Activated T-cell treated with anti-CD3 and anti-CD28 coated beads, Interleukin-2, amount 50 U/mL, for 1 hour (primary cell): ENCODE data around the gene BTBD1.

ENCODE experiments used
- DNase-seq: peaks from one replicate; pipeline ENCODE4 v3.0.0-alpha.2; 2020

BTBD1 gene

DNA sequence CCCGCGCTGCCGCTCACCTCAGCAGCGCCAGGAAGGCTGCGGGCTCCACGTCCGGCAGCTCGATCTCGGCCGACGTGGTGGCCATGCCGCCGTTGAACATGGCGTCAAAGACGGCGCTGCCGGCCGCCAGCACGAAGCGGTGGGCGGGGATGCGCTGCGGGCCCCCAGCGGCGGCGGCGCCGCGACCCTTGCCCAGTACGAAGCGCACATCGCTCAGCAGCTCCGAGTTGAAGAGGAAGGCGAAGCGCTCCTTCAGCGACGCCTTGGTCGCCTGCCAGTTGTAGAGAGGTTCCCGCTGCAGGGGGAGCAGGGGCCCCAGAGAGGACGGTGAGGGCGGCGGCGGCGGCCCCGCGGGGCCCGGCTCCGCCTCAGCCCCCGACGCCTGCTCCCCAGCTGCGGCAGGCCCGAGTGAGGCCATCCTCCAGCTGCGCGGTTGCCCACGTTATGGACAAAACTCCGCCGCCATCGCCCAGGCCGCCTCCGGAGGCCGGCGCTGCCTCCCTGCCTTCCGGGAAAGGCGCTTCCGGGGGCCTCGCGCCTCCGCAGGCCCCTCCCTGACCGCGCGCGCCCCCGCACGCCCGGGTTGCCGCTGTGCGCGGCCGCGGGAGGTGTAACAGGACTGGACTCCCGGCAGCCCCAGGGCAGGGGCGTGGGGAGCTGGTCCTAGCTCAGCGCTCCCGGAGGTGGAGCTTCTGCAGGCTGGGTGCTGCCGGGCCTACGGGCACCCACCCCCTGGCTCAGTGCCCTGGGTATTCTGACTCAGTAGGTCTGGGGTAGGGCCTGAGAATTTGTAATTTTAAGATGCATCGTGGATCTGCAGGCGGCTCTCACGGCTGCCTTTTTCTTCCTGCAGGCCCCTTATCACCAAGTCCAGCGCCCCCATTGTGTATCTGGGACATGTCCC, at the start of gene BTBD1:
Gene BTBD1, minus strand, starts transcription at position 519 of the 904 bp plus-strand sequence. Its CDS starts 101 bp downstream, at position 418.
- DNase-seq, result peak; percentile 83

DNA sequence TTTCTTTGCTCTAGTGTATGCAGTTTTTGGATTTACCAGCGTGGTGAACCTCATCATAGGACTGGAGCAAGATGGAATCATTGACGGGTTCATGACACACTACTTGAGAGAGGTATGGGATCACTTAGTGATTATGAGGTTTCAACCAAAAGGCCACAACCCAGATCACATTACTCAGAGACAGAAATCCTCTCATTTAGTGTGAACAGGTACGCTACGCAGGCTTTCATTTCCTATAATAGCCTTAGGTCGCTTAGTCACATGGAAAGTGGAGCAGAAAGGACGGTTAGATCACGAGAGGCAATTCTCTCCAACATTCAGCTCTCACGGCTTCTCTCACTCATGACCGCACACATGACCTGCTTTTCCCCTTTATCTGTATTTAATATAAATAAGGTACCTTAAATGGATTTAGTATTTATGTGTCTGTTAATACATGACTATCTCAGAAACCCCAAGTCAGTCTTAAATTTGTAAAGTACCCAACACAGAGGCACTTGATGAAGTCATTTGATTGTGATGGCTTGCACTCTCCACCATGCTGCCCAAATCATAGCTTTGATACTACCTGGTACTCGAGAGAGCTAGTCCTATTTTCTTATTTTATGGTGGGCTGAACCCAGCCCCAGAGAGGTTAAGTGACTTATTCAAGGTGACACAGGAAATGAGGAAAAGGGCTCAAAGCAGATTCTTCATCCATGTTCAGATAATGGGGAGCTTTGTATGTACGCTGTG, 48.9 kb upstream of the BTBD1 start:
- DNase-seq, result no peak

DNA sequence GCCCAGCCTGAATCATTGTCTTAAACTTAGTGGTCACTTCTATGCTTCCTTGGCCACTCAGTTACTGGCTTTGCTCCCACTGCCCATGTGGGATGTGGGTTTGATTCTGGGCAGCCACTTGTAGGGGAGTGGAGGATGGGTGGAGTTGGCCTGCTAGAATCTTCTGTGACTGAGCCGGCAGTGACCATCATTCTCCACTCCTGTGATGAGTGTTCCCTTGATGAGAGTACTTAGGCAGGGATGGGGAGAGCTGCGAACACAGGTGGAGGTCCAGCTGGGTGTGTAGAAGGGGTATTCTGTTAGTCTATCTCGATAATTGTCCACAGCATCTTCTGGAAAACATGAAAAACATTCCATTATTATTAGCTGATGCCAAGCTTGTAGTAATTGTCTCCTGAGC, 48.4 kb upstream of the BTBD1 start:
- no peak for DNase-seq

DNA sequence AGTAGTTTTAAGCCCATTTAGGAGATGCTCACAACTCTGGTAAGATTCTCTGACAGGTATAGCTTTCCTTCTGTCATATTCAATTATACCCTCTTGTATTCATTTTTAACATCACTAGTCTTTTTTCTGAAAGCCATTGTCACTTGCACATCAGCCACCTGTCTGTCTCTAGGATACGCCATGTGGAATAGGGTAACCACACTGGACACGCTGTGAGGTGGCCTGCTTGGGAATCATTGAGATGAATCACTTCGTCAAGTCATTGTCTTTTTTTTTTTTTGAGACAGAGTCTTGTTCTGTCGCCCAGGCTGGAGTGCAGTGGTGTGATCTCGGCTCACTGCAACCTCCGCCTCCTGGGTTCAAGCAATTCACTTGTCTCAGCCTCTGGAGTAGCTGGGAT, 47.8 kb upstream of the BTBD1 start:
- DNase-seq, result no peak

DNA sequence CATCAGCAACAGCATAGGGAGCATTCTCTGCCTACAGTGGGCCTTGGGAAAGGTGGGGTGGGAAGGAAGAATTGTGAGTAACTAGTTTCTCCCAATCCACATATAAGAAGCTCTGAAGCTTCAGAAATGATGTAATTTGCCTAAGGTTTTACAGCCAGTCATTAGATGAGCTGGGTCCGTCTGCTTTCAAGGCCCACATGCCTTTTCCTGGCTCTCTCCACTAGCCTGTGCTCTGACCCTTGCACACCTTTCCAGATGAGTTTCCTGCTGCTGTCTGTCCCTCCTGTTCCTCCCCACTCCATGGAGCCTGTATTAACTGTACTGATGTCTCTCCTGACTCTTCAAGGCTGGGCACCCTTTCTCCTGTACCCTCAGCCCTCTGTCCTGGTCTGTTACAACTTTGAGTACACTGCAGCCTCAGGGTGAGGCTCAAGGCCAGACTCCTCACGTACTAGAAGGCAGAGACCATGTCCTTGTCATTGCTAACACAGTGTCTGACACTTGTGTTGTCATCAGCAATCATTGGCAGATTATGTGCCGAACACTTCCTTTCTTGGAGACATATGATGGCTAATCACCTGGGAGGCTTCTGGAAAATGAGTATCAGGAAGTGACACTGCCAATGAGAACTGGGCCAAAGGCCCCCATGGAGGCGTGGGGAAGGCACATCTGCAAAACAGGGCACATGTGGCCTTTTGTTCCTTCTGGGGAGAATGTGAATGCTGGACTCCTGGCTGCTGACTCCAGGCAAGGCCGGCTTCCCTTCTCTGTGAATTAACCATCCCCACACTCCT, 47.0 kb upstream of the BTBD1 start:
- DNase-seq, result no peak

DNA sequence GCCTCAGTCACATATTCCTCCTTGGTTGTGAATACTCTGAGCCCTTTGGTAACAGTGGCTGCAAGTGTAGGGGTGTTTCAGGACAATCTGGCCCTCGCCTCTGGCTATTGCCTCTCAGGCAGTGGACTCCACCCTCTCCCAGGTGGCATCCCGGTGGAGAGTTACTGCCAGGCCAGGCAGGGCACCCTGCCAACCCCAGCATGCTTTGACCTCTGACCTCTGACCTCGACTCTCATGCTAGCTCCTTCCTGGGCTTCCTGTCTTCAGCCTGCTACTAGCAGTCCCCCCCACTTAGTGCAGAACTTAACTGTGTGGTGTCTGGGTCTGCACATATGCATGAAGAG, 45.9 kb upstream of the BTBD1 start:
- no peak for DNase-seq

DNA sequence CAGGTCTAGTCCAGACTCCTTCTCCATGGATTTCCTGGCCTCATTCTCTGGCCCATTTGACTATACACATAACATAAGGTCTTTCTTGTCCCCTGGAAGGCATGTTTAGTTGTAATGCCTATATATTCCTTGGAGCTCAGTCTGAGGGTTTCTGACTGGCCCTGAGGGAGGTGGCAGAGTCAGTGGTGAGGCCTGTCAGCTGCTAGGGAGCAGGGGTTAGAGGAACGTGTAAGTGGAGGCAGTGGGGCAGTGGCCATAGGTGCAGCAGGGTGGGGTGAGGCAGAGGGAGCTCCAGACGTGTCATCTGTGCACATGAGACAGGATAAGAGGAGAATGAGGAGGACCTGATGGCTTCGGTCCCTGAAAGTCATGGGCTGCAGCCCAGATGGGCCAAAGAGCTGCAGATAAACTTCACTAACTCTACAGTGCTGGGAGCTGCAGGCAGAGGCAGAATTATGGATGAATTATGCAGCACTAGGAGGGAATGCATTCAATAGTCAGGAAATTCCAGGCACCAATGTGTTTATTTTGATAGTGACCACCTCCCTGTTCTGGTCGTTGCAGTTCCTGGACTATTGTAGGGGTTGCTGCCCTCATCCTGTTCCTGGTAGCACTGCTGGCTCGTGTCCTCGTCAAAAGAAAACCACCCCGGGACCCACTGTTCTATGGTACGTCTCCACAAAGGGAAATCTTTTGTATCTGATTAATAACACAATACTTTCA, 45.3 kb upstream of the BTBD1 start:
- DNase-seq, result no peak

DNA sequence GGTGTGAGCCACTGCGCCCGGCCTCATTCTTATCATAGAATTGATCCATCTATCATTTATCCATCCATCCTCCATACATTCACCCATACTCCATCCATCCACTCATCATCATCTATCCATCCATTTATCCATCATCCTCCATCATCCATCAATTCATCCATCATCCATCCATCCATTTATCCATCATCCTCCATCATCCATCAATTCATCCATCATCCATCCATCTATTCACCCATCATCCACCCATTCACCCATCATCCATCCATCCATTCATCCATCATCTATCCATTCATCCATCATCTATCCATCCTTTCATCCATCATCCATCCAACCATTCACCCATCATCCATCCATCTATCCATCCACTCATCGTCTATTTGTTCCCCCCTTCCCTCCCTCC, 44.1 kb upstream of the BTBD1 start:
- DNase-seq, result no peak

DNA sequence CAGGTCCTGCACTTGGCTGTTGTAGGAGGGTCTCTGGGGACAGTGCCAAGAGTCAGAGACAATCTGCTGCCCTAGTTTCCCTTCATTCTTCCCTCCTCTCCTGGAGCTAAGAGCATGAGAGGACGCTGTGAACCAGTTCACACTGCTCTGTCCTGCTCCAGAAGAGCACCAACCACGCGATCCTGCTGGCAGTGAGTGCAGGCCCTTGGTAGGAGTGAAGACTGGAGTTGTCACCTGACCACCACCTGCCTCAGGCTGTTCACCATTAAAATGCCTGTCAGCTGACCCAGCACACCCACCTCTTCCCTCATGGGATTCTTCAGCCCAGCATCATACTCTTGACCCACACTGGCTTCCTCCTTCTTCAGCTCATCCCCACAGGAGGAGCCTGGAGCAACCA, 43.3 kb upstream of the BTBD1 start:
- DNase-seq, result no peak

DNA sequence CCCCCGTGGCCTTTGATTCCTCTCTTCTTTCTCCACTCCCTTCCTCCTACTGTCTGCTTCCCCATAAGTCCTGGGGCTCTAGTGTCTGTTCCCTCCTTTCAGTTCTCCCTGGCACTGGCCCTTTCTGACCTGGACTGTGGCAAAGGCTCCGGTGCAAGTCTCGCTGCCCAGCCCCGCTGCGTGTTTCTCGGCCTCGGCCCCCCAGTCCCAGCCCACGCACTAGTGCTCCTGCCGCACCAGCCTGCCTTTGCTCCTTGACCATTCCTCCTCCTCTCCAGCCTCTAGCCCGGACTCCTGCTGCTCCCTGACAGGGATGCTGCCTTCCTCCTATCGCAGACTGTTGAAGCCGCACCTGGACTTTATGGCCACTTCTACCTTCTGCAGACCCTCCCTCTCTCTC, 42.5 kb upstream of the BTBD1 start:
- DNase-seq, result no peak

DNA sequence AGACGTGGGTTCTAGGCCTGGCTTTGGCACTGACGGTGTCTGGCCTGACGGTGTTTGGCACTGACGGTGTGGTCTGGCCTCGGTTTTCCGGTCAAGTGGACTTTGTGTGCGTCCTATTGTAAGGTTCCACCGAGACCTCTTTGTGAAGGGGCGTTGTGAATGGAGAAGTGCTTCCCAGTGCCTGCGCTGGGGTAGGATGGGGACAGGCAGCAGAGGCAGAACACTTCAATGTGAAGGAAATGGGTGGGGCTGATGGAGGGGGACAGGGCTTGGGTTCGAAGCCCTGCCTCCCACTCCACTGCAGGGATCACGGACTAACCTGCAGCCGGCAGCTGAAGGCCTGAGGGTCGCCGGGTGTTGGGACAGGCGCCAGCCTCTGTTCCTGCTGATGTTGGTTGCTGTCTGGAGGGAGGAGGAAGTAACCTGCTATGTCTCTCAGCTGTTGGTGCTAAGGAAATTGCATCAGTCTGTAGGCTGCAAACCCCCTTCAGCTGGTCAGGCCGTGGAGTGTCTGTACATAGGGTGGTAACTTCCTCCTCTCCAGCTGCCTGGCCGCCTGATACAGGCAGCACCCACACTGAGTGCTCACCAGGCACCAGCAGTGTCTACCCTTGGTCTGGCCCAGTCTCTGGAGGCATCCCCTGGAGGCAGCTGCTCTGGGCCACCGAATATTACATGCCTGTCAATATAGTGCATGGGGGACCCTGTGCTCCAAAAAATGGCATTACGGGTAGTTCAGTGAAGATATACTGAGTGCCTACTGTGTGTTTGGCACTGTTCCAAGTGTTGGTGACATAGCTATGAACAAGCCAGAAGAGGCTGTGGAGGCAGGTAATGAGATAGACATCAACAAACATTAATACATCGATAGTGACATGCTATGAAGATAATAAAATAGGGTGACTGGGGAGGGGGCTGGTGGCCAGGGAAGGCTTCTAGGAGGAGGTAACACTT, 41.5 kb upstream of the BTBD1 start:
- DNase-seq, result no peak

DNA sequence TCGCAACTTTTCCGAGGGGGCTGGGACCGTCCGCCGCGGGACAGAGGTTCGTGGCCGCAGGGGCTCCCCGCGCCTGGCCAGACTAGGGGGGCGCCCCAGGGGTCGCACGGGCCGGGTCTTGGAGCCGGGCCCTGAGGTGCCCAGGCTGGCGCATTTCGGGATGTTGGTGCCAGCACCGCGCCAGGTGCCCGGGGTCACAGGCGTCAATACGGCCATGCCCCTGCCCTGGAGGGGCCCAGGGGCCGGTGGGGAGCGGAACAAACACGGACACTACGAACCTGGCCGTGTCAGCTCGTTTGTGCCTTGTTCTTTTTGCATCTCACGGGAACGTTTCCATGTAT, 40.8 kb upstream of the BTBD1 start:
- no peak for DNase-seq

DNA sequence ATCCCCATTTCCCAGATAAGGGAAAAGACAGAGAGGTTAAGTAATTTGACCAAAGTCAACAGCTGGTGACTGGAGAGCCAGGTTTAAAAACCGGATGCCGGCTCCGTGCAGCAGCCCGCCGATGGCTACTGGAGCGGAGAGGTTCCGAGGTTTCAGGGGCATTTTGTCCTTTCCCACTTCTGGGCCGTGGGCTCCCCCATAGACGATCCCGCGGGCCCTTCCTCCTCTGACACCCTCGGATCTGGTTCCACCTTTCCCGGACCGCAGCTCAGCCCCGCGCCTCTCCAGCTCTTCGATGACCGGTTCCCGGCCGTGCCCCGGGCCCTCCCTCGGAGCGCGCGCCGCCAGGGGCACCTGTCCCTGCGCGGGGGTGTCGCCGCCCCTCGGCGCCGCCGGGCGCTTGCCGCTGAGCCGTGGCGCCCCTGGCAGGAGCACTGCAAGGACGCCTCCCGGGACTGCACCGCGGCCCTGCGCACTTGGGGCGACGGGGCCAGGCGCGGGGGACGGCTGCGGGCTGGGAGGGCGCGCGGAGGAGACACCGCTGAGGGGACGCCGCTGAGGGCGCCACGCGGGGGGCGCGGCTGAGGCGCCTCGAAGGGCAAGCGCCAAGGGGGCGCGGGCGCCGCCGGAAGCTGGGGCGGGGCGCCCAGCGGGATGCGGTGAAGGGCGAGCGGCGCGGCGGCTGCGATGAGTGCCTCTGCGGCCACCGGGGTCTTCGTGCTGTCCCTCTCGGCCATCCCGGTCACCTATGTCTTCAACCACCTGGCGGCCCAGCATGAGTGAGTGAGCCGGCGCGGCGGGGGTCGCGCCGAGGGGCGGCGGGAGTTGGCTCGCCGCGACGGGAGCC, 40.2 kb upstream of the BTBD1 start, which contains the start of gene TM6SF1:
Gene TM6SF1, plus strand, starts transcription at position 652 of the 847 bp plus-strand sequence. Its CDS starts 36 bp downstream, at position 688.
- peak; percentile 21 for DNase-seq

DNA sequence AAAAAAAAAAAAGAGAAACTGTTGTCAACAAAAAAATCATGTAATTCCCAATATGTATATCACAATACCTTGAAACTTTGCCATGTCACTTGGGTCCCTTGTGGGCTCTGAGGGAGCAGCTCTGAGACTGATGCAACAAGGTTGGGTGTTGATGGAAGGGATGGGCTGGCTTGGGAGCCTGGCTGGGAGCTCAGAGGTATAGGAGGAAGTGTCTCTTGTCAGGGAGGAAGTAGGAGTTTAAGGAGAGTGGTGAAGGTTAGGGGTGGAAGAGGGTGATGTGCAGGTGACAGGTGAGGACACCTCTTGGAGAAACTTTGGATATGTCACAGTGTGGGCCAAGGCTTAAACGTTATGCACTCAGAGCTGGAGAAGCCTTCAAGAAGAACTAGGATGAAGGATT, 38.4 kb upstream of the BTBD1 start:
- DNase-seq, result no peak

DNA sequence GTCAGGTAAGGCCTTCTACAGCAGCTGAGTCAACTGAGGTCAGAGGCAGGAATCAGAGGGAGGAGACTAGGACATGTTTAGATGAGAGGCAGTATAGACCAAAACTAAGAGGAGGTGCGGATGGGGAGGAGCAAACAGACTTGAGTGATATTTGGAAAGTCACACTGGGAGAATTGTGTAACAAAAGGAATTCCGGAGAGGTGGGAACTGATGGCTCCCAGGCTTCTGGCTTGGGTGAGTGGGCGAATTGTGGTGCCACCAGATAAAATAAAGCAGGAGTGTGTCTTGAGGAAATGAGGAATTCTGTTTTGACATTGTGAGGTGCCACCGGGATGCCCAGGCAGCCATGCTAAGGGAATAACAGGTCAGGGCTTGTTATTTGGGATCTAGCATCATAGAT, 37.1 kb upstream of the BTBD1 start:
- DNase-seq, result no peak

DNA sequence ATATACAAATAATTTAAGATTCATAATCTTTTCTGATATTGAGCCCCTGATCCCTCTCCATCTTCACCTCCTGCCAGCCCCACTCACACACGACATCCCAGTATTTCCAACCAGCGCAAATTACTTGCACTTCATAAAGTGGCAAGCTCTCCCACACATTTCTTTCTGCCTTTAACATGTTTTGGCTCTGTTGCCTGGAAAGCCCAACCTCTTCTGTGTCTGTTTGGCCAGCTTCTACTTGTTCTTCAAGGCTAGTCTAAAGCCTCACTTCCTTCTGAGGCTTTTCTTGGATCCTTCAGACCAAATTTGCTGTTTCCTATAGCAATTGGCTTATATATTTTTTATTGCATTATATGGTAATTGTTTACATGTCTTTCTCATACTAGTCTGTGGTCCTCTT, 35.3 kb upstream of the BTBD1 start:
- no peak for DNase-seq

DNA sequence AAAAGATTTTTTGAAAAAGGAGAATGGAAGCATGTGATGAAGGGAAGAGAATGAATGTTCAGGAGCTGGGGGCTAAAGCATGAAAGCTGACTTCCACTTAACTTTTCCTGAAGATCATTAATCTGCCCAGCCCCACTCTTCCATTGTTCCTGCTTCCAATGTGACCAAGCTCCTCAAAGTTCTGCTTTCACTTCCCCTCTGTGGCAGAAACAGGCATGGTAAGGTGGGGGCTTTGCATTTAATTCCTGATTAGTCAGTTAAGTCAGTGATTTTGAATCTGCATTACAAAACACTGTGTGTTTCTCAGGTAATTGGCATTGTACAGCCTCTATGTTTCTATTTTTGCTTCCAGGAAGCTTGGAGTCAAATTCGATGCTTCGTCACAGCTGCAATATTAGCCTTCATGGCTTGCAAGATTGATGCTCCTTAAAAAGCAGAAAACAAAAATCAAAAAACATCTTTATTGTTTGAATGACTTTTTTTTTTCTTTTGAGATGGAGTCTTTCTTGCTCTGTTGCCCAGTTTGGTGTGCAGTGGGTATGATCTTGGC, 33.1 kb upstream of the BTBD1 start:
- DNase-seq, result no peak

DNA sequence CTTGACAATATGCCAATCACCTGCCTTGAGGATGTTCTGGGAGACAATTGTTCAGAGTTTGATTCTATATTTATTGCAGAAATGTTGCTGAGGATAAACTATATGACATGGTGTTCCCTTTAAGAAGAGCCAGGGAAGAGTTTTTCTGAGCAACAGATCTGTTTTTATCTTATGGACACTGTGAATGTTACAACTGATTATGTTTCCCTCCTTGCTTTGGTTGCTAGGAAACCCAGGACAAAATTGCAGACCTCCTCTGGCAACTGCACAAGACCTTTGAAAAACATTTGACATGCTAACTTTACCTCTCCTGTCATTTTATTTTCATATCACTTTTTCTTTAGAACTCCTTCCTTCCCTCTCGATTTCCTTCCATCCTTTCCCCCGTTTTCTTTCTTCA, 32.2 kb upstream of the BTBD1 start:
- DNase-seq, result no peak

DNA sequence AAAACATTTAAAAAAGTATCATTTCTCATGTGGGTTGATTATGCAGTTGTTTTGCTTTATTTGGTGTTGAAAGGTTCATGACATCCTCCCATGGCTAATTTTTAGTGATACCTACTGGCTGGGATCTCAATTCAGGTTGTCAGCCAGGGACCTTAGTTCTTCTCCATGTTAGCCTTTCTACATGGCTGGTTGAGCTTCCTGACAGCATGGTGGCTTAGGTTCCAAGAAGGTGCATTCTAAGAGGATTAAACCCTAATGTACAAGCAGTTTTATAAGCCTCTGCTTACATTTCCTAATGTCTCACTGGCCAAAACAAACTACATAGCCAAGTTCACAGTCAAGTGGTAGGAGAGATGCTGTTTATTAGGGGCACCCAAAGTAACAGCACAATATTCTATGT, 31.0 kb upstream of the BTBD1 start:
- no peak for DNase-seq

DNA sequence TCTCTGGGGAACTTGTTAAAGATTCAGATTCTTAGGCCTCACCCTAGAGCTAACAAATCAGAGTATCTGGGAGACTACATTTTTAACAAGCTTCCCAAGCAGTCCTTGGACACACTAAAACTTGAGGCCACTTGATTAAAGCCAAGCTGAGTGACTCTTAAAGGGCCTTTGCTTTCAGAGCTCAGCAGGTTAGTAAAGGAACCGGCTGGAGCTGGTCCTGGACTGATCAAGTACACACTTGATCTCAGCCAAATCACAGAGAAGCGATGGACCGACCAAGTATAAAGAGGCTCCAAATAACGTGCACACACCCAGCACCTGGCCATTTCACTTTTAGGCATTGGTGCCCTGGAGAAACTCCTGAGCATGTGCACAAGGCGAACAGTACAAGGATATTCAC, 27.5 kb upstream of the BTBD1 start:
- no peak for DNase-seq
